ENCODE data around the gene PLA2G4E.
A peak's percentile ranks its signal among the peaks of the same experiment; 100 is the strongest.

The PLA2G4E gene

GRCh38 chr15:41974041-41974440, 46.8 kb downstream of the PLA2G4E start:
- no peak for DNase-seq

GRCh38 chr15:41972253-41973242, 48.3 kb downstream of the PLA2G4E start, which contains the start of gene EHD4:
TSS of gene EHD4 (minus strand) at chr15:41972557. CDS start at chr15:41972494, 63 bp downstream.
- peak; percentile 96 for DNase-seq

GRCh38 chr15:41971895-41972252, 49.0 kb downstream of the PLA2G4E start:
- no peak for DNase-seq

DNA sequence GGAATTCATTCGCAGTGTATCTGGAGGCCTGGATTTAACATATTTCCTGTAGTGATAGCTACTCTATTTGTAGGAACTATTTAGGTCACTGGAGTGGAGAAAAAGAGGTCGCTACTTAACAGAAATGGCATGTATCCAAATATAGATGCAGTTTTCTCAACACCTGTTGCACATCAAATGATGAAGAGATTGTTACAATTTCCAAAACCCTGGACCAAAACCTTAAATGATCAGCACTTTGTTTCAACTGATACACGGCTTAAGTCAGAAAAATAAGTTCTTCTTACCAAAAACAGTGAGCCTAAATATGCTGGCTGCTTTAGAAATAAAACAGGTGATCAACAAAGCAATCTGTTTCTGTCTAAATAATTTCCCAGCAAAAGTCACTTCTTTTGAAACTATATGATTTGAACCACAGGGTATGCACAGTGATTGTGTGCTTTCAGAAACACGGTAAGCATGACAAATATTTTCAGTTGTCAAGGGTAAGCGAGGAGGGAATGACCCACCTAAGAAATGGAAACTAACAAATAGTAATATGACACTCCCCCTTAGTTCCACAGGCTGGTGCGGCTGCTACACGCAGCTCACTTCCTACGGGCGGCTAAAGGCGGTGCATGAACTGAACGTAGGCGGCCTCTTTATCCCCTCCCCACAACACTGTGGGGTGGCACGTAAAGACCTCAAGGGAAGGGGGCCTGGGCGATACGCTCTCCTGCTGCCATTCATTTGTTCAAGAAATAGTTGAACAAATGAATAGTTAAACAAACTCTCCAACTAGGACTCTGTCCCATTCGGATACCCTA, 49.5 kb downstream of the PLA2G4E start:
- DNase-seq: peak; percentile 82 to 83

- no peak for DNase-seq
Measured at GRCh38 chr15:41970456-41970855, 50.4 kb downstream of the PLA2G4E start.

DNA sequence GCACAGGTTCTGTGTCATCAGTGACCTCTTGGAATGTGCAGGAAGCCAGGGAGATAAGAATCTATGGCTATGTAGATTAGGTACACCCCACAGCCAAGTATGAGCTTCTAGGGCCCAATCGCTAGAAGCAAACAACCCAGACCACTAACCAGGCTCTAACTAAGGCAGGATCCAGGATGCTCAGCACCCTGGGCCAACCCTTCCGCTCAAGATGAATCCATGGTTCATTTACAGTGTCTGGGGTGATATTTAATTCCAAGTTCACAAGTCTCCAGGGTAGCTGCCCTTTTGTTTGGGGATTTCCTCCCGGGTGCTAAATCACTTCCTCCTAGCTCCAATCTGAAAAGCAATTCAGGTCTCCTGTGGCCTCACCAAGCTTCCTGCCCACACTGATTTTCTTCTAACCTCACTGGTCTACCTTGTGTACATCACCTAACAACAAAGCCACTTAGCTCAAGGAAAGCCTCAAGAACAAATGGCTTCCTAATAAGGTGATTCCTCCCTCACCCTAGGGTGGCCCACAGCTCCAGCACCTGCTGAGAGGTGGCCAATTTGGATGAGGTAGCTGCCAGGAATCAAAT, 50.9 kb downstream of the PLA2G4E start:
- DNase-seq: peak; percentile 38 to 44

- no peak for DNase-seq
Measured at GRCh38 chr15:41968701-41969100, 52.1 kb downstream of the PLA2G4E start.

DNA sequence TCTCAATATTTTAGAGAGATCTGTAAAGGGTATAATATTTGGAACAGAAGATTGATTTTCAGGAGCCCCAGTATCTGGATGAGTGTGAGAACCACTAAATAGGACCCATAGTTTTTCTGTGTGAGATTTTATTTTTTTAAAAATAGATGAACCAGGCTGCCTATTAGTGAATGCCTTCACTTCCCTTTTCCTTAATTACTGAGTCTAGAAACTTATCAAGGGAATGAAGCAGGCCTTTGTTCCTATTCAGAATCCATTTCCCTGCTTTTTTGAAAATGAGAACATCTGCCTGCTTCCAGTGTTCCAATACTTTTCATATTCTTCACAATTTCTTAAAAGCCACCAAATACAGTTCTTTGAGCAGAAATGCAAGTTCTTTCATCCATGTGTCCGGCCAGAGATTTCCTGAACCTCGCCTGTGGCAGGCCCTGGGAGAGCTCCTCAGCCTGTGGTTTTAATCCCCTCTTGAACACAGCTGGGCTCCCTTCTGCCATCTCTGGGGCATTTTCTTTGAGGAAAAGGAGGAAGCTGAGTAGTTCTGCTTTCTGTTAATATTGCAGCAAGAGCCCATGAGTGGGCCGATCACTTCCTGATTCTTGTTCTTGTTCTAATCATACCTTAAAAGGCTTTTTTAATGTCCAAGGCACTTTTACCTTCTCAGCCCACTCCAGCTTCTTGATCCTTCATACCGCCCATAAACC, 53.2 kb downstream of the PLA2G4E start:
- DNase-seq: peak in 1 of 2 experiments; percentile 13

- DNase-seq: peak in 1 of 2 experiments; percentile 7
Measured at GRCh38 chr15:41966920-41967465, 53.8 kb downstream of the PLA2G4E start.

DNA sequence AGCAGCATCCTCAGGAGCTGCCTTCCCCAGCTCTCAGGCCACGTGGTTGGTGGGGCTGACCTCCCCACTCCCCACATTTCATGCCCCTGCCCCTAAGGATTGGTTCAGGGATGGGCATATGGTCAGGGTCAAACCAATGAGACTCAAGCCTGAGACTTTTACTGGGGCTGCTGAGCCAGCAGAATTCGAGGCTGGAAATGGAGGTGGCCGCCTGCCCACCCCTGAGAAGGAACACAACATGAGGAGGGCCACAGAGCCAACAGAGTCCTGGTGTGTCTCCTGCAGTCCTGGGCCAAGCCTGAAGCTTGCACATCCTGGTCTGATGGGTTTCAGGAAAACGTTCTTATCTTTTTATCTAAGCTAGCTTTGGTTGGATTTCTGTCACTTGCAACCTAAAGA, 54.4 kb downstream of the PLA2G4E start:
- DNase-seq: peak in 1 of 2 experiments; percentile 7

GRCh38 chr15:41965441-41966413, 55.1 kb downstream of the PLA2G4E start:
- DNase-seq: no peak

- DNase-seq: no peak
Measured at GRCh38 chr15:41961595-41962202, 59.1 kb downstream of the PLA2G4E start.

DNA sequence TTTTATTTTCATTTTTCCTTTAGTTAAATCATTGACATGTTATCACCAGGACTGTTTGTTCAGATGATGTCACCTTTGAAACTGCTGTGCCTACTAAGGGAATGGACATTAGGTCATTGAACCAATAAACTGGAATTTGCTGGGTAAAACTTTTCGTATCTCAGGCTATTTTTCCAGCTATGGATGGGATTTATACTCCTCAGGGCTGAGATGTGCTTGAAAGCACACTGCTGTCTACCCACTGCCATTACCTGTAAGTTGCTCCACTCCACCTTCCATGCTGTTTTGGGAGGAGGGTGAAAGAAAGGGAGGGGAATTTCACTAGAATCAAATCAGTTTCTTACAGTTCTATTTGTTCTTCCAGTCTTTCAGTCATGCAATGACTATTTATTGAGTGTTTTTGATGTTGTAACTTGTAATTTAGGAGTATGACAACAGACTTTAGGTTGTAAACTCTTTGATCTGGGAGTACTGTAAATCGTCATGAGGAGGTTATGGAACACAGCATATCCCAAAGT, 59.8 kb downstream of the PLA2G4E start:
- no peak for DNase-seq

GRCh38 chr15:41958002-41958420, 62.8 kb downstream of the PLA2G4E start:
- peak in 1 of 2 experiments; percentile 6 for DNase-seq

- DNase-seq: peak in 1 of 2 experiments; percentile 16
Measured at GRCh38 chr15:41957021-41957897, 63.6 kb downstream of the PLA2G4E start.

DNA sequence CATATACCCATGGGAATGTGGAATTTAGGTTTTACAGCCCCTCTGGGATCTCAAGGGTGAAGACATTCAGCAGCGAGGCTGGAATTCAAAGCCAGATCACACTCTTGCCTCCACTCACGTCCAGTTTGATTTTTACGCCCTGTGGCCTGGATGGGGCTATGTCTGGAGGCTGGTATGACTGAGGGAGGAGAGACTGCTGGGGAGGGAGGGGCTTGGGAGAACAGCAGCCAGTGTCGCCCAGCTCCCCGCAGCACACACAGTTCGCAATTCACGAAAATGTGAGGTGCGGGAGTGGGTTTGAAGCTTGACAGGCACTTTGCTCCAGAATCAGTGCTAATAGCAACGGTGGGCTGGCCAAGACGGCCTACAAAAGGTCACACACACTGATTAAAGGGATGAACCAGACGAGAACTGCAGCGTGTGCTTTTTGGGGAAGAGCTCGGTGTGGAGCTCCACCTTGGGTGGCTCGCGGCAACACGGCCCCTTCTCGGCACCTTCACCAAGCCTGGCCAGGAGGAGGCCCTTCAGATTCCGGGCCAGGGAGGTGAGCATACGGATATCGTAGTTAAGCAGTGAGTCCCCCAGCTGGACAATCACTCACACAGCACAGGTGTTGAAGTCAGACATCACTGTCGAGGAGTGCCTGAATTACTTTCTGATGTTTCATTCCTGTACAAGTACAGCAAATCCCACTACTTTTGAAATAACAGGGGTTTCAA, 64.9 kb downstream of the PLA2G4E start:
- DNase-seq: peak in 1 of 2 experiments; percentile 7

DNA sequence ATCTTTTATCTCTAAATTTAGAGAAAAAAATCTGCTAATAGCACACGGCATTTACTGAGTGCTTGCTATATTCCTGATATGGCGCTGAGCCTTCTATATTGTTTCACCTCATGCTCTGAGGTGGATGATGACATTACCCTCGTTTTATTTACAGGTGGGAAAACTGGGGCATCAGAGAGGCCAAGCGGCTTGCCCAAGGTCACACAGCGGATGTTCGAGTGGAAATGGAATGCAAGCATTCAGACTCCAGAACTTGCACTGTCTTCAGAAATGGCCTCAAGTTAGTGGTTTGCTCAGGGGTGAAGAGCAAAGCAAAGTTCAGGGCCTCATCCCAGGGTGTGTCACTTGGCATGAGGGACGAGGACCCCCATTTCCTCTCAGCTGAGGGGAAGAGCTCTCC, 65.7 kb downstream of the PLA2G4E start:
- DNase-seq: no peak

DNA sequence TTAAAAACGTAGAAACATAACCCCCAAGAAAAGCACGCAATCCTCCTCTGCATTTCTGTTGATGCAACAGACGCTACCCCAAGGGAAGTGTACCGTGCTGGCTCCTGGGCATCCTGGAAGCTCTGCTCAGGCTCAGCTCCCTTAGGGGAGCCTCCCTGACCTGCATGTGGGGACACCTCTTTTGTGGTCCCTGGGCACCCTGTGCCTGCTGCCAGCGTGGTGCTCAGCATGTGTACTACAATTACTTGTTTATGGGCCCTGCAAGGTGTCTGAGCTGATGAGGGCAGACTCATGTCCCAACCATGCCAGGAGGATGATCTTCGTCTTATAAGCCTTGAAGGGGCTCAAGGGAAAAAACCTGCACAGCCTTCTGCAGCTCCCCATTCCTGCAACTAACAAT, 66.8 kb downstream of the PLA2G4E start:
- DNase-seq: peak in 1 of 2 experiments; percentile 3
